ENCODE measurements around the gene MASTL.

MASTL gene

DNA sequence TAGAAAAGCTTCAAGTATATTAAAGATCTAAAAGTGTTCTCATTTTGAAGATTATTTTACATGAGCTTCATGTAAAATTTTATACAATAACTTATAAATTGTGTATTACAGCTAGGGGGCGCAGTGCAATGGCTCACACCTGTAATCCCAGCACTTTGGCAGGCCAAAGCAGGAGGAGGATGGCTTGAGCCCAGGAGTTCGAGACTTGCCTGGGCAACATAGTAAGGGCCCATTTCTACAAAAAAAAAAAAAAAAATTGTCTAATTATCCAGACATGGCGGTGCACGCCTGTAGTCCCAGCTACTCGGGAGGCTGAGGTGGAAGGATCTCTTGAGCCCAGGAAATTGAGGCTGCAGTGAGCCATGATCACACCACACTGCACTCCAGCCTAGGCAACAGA, 68.8 kb downstream of the MASTL start (continued):
- no peak for TF ChIP-seq INSM2 (tag by site-specific recombination; IDR thresholded peaks at IDR 0.05)
- no peak for TF ChIP-seq ZNF423 (tag by site-specific recombination; IDR thresholded peaks at IDR 0.05)
- TF ChIP-seq, protein P1, sequence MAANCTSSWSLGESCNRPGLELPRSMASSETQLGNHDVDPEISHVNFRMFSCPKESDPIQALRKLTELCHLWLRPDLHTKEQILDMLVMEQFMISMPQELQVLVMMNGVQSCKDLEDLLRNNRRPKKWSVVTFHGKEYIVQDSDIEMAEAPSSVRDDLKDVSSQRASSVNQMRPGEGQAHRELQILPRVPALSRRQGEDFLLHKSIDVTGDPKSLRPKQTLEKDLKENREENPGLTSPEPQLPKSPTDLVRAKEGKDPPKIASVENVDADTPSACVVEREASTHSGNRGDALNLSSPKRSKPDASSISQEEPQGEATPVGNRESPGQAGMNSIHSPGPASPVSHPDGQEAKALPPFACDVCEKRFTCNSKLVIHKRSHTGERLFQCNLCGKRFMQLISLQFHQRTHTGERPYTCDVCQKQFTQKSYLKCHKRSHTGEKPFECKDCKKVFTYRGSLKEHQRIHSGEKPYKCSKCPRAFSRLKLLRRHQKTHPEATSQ (tag by site-specific recombination; IDR thresholded peaks at IDR 0.05), result no peak
- TF ChIP-seq ZNF2 (tag by site-specific recombination; IDR thresholded peaks at IDR 0.05), result 0 out of 2 replicates have a peak, but pooled peaks have one; percentile 32
- no peak for TF ChIP-seq ZNF311 (tag by site-specific recombination; IDR thresholded peaks at IDR 0.05; ENCODE audit: borderline replicate concordance)
- no peak for TF ChIP-seq MZF1 (tag by site-specific recombination; IDR thresholded peaks at IDR 0.05; ENCODE audit: borderline replicate concordance)
- TF ChIP-seq ZNF473 (tag by site-specific recombination; IDR thresholded peaks at IDR 0.05), result no peak
- TF ChIP-seq GLIS1 (tag by site-specific recombination; IDR thresholded peaks at IDR 0.05), result no peak
- no peak for TF ChIP-seq HOXA7 (CRISPR knock-in tag; IDR thresholded peaks at IDR 0.05; ENCODE audit: borderline replicate concordance)
- no peak for TF ChIP-seq ZNF416 (tag by site-specific recombination; IDR thresholded peaks at IDR 0.05)
- TF ChIP-seq ZNF37A (tag by site-specific recombination; IDR thresholded peaks at IDR 0.05), result no peak

DNA sequence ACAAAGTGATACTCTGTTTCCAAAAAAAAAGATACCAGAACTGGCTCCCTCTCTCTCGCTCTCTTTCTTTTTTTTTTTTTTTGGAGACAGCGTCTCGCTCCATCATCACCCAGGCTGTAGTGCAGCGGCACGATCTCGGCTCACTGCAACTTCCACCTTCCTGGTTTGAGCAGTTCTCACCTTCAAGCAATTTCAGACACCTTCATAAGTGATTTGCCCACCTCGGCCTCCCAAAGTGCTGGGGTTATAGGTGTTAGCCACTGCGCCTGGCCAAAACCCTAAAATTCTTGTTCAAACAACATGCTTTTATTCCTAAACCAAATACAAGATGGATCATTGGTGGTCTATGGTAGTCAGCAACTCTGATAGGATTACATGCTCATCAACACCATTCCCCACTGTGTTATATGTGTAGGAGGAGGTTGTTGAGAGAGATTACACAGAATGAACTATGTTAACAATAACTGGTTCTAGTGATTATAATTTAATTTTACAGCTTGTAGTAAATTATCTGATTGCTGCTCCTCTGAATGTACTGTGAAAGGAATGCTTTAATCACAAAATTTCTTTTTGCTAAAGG, 69.9 kb downstream of the MASTL start:
- POLR2A ChIA-PET, result no interaction called here
- CTCF ChIA-PET, result interaction anchor here (0.7 to 2.7 kb wide), 3 partner anchors 11 to 136 kb away, joined by 3 to 22 read pairs (median 5); no protein-coding TSS in a partner anchor

More for the DNA sequence above, 69.9 kb downstream of the MASTL start:
- H3K9me3 ChIP-seq (ENCODE audit: control insufficient read depth, insufficient read depth, low read depth, low read length), result no peaks in the 10 kb centered on the region
- TF ChIP-seq, protein P2, sequence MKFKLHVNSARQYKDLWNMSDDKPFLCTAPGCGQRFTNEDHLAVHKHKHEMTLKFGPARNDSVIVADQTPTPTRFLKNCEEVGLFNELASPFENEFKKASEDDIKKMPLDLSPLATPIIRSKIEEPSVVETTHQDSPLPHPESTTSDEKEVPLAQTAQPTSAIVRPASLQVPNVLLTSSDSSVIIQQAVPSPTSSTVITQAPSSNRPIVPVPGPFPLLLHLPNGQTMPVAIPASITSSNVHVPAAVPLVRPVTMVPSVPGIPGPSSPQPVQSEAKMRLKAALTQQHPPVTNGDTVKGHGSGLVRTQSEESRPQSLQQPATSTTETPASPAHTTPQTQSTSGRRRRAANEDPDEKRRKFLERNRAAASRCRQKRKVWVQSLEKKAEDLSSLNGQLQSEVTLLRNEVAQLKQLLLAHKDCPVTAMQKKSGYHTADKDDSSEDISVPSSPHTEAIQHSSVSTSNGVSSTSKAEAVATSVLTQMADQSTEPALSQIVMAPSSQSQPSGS (tag by site-specific recombination; IDR thresholded peaks at IDR 0.05; ENCODE audit: low read depth), result no peak
- no peak for TF ChIP-seq ZNF521 (tag by site-specific recombination; IDR thresholded peaks at IDR 0.05)
- no peak for TF ChIP-seq ZFP37 (tag by site-specific recombination; IDR thresholded peaks at IDR 0.05)
- no peak for TF ChIP-seq TRIM28 (IDR thresholded peaks at IDR 0.05; ENCODE audit: borderline replicate concordance, low read length)
- TF ChIP-seq, protein P3, sequence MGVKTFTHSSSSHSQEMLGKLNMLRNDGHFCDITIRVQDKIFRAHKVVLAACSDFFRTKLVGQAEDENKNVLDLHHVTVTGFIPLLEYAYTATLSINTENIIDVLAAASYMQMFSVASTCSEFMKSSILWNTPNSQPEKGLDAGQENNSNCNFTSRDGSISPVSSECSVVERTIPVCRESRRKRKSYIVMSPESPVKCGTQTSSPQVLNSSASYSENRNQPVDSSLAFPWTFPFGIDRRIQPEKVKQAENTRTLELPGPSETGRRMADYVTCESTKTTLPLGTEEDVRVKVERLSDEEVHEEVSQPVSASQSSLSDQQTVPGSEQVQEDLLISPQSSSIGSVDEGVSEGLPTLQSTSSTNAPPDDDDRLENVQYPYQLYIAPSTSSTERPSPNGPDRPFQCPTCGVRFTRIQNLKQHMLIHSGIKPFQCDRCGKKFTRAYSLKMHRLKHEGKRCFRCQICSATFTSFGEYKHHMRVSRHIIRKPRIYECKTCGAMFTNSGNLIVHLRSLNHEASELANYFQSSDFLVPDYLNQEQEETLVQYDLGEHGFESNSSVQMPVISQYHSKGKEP (tag by site-specific recombination; IDR thresholded peaks at IDR 0.05), result no peak
- no peak for TF ChIP-seq GLIS1 (tag by site-specific recombination; IDR thresholded peaks at IDR 0.05)
- no peak for TF ChIP-seq ZNF560 (tag by site-specific recombination; IDR thresholded peaks at IDR 0.05; ENCODE audit: borderline replicate concordance)
- TF ChIP-seq ZNF169 (tag by site-specific recombination; IDR thresholded peaks at IDR 0.05), result no peak
- no peak for TF ChIP-seq ZNF701 (tag by site-specific recombination; IDR thresholded peaks at IDR 0.05)
- no peak for TF ChIP-seq GLI4 (tag by site-specific recombination; IDR thresholded peaks at IDR 0.05)
- TF ChIP-seq, protein P4, sequence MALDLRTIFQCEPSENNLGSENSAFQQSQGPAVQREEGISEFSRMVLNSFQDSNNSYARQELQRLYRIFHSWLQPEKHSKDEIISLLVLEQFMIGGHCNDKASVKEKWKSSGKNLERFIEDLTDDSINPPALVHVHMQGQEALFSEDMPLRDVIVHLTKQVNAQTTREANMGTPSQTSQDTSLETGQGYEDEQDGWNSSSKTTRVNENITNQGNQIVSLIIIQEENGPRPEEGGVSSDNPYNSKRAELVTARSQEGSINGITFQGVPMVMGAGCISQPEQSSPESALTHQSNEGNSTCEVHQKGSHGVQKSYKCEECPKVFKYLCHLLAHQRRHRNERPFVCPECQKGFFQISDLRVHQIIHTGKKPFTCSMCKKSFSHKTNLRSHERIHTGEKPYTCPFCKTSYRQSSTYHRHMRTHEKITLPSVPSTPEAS (tag by site-specific recombination; IDR thresholded peaks at IDR 0.05), result no peak
- no peak for TF ChIP-seq ZNF747 (tag by site-specific recombination; IDR thresholded peaks at IDR 0.05)
- TF ChIP-seq ZNF585B (tag by site-specific recombination; IDR thresholded peaks at IDR 0.05), result no peak
- no peak for TF ChIP-seq ZNF571 (tag by site-specific recombination; IDR thresholded peaks at IDR 0.05)
- no peak for TF ChIP-seq ZNF354C (tag by site-specific recombination; IDR thresholded peaks at IDR 0.05; ENCODE audit: borderline replicate concordance, low read depth)
- TF ChIP-seq FEZF1 (tag by site-specific recombination; IDR thresholded peaks at IDR 0.05), result no peak
- no peak for TF ChIP-seq TCF7L2 (IDR thresholded peaks at IDR 0.05; ENCODE audit: borderline replicate concordance, low read depth, low read length)
- no peak for TF ChIP-seq ZNF76 (tag by site-specific recombination; IDR thresholded peaks at IDR 0.05; ENCODE audit: borderline replicate concordance, low read depth)
- no peak for TF ChIP-seq PBX3 (CRISPR knock-in tag; IDR thresholded peaks at IDR 0.05)
- no peak overlapping the region for H3K4me3 ChIP-seq (ENCODE audit: low read depth, low read length)
- peaks cover 43 to 46% of the 10 kb centered on the region in 2 experiments for H3K36me3 ChIP-seq (ENCODE audit: control insufficient read depth in 2 of 2, insufficient read depth in 1 of 2, low read length in 2 of 2)
- no peaks in the 10 kb centered on the region for H3K4me1 ChIP-seq (ENCODE audit: control insufficient read depth, insufficient read depth, low read length)
- no peak overlapping the region for H3K27ac ChIP-seq (ENCODE audit: extremely low read depth, low read depth, low read length)

Data from HEK293 (cell line).